ENCODE measurements around the gene SPSB4.

Gene SPSB4

DNA sequence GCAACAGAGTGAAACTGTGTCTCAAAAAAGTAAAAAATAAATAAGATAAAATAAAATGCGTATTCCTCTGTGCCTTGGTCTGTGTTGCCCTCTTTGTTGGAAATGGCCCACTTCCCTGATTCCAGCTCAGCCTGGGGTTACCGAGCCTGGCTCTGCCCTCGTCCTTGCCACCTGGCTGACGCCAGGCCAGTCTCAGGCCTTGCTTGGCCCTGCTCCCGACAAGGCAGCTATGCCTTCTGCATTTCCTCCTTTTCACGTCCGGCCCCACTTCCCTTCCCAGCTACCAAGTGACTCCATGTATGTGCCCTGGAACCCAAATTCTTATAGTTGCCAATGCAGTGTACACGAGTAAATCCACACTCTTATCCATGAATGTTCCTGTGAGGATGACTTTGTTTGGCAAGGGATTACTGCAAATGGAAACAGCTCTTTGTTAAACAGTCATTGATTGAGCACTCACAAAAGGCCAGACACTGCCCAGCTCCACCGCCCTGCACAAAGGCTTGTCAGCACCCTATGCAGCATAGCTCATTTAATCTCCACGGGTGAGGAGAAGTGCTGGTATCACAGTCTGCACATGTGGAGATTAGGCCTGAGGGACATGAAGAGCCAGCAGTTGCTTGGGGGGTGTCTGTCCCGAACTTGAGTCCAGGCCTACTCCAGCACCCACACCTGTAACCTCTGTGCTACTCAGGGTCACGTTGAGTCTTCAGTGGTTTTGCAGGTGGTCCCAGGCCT, 25.1 kb downstream of the SPSB4 start:
- no peak for DNase-seq (ENCODE audit: low spot score)

DNA sequence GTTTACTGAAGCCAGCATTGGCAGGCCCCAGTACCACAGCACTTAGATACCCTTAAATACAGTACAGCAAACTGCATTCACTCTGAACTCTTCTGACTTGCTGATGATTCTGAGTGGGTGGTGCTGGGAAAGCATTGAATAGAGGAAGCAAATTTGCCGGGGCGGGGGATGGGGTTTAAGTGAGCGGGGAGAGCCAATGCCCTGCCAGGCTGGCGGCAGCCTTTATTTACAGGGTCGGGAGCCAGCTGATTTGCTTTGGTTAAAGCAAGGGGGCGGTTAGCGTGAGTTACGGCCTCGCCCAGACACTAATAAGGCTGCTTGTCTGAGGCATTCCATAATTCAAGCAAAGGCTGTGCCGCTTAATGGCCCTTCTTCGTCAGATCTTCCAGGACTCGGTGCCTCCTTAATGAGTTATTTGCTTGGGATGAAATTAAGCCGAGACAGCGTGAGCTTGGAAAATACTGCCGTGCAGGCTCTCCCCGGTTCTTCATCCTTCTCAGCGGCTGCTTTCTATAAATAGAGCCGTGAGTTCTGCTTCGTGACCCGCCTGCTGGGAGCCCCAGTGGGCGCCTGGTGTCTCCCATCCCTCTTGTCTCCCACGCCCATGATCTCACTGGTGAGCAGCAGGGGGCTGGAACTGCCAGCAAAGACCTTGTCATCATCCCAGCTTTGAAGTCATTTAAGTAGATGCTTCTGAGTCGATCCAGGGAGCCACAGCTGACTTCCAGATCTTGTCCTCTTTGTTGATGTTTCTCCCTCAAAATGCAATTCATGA, 25.8 kb downstream of the SPSB4 start:
- DNase-seq (ENCODE audit: low spot score) = no peak

DNA sequence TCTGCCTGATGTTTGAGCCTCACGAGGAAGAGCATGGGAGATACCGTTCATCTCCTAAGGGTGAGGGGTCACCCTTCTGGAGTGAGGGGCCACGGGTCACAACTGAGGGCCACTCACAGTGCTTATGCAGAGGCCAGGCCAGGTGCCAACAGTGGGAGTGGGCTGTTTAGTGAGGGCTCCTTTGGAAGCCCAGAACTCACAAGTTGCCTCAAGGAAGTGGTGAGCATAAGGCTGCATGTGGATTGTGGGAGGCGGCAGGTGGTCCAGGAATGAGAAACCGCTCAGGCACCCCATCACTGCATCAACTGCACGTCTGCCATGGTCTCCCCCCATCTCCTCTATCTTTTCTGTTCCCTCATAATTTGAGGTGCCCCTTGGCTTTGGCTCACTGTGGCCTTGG, 26.5 kb downstream of the SPSB4 start:
- no peak for DNase-seq (ENCODE audit: low spot score)

DNA sequence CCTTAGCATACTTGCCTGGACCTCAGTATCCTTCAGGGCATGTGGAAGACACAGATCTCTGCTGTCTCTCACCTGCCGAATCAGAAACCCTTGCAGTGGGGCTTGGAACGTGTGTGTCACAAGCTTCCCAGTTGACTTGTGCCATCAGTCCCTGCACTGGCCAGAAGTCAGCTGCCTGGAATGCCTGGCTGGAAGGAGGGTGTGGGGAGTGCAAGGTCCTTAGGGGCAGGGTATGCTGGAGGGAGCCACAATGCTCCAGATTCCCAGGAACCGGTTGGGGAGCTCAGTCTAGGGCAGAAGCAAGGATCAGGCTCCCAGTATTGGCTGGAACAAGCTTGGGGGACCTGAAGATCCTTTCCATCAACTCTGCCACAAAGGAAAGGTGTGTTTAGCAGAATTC, 27.1 kb downstream of the SPSB4 start:
- no peak for DNase-seq (ENCODE audit: low spot score)

DNA sequence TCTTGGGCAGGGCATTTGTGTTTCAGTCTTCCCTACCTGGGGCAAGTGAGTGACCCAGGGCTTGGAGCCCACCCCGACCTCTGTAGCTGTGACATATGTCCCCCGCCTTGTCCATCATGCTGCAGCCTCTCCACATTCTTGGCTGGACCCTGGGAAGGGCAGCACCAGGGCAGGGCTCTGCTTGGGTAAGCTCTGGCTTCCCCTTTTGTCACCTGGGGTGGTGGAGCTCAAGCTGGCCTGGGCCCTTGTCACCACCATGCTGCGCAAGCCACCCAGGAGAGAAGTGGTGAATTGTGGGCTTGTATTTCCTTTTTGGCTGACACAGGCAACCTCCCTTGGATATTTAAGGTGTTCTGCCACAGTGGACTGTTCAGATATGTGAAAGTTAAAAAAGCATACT, 29.3 kb downstream of the SPSB4 start:
- no peak for DNase-seq (ENCODE audit: low spot score)

DNA sequence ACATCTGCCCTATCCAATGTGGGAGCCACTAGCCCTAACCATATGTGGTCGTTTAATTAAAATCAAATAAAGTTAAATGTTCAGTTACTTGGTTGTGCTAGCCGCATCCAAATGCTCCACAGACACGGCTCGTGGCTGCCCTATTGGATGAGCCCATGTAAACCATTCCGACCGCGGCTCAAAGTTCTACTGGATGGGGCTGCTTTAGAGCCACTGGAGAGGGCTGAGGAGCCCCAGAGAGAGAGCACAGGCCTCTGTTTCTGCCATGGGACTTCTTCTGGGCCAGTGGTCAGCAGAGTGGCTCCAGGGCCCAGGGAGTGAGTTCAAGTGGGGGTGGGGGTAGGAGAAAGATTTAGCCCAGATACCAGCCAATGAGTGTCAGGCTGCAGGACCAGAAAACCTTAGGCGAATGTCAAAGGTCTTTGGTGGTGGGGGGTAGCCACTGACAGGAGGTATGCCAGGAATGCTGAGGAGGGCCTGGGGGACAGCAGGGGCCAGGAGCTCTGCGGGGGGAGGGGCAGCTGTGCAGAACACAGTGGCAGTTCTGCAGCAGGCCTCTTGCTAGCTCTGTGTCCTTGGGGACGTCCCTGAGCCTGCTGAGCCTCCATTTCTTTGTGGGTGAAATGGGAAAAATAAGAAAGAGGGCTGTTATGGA, 30.1 kb downstream of the SPSB4 start:
- DNase-seq (ENCODE audit: low spot score) = no peak

DNA sequence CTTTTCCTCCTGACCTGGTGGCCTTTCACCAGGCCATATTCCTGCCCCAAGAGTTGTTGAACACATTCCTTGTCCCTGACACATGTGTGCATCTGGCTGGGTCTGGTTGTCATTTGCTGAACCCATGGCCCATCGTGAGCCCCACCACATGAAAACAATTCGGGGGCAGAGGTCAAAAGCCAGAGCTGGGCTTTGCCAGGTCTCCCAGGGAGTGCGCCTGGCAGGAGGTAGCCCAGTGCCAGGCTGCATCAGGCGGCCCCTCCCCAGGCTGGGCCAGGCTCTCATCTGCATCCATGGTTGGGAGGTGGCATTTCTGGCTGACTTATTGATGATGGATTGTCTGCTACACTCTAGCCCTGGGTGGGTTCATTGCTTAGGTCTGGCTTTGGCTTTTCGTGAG, 30.9 kb downstream of the SPSB4 start:
- no peak for DNase-seq (ENCODE audit: low spot score)

DNA sequence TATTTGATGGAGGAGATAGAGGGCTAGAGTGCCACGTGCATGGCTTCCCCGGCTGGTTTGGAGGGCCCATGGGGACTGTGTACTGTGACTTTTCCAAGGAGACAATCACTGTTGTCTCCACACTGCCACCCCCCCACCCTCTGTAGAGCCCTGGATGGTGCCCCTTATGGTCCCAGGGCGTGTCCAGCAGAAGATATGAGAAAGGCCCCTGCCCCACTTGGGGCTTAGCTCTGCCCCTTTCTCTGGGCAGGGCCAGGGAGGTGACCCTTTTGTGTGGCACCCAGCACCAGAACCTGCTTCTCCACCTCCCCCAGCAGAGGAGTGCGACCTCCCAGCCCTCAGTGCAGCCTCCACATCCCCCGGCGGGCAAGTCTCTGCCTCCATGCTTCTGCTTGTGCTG, 32.1 kb downstream of the SPSB4 start:
- no peak for DNase-seq (ENCODE audit: low spot score)

DNA sequence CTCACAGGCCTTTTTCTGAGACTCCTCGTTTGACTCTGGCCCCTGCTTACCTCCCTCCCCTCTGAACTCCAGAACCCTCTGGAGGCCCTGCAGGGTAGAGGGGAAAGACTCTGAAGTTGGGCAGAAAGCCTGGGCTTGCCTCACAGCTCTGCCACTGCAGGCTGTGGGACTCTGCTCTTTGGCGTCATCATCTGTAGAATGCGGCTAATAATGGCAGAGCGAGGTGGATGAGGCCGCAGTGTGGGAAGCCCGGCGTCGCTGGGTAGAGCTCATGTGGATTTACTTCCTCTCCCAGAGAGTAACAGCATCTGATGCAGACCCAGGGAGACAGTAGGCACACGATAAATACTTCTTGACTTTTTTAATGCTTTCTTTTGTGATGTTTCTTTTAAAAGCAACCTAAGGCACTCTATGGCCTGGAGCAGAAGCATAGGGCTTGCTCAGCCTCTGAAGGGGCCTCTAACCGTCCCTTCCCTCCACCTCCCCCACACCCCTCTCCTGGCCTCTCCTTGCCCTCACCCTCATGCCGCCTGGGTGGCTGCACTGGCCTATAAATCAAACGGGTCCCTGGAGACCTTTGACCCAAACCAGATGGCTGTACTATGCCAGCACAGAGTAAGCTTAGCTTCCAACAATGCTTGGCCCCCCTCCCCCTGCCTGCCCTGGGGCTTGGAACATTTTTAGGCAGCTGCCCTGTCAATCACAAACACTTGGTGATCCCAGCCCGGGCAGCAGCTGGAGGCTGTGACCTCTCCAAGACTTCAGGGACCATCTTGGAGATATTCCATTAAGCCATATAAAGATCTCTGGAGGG, 32.9 kb downstream of the SPSB4 start:
- no peak for DNase-seq (ENCODE audit: low spot score)

DNA sequence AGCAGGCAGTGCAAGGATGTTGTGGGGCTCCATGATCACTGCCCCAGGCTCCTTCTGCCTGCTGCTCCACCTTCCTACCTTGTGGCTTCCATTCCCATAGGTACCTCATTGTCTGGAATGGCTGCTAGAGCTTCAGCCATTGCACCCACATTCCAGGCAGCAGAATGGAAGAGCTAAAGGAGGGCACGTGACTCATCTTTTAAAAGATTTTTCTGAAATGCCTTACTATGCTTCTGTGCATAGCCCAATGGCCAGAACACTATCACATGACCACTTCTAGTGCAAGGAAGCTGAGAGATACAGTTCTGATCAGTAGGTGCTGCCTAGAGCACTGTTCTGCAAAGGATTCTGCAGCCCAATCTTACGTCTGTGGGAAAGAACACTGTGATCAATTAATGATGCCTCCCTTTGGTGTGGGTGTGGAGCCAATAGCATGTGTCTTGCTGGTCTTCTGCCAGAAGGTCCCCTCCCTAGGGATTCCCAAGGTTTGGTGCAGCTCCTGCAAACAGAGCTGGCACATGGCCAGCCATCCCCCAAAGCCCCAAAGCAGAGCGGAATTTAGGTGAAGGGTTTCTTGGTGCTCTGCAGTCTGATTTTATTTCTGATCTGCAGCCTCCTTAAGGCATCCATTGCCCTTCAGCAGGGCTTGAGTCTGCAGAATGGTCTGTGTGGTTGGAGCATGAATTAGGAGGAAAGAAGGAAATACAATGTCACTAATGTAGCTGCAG, 34.4 kb downstream of the SPSB4 start:
- no peak for DNase-seq (ENCODE audit: low spot score)

DNA sequence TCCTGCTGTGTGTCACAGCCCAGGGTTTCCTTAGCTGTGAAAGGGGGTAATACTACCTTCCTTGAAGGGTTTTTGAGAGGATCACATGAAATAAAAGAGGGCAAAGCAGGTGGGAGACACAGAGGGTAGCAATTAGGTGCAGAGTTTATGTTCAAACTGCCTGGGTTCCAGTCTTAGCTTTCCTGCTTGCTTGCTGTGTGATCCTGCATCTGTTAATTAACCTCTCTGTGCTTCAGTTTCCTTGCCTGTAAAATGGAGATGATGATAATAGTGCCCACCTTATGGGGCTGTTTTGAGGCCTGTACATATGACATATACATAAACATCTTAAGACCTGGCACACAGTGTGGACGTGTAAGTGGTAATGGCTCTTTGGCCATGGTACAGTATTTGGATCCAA, 35.0 kb downstream of the SPSB4 start:
- DNase-seq (ENCODE audit: low spot score) = no peak

DNA sequence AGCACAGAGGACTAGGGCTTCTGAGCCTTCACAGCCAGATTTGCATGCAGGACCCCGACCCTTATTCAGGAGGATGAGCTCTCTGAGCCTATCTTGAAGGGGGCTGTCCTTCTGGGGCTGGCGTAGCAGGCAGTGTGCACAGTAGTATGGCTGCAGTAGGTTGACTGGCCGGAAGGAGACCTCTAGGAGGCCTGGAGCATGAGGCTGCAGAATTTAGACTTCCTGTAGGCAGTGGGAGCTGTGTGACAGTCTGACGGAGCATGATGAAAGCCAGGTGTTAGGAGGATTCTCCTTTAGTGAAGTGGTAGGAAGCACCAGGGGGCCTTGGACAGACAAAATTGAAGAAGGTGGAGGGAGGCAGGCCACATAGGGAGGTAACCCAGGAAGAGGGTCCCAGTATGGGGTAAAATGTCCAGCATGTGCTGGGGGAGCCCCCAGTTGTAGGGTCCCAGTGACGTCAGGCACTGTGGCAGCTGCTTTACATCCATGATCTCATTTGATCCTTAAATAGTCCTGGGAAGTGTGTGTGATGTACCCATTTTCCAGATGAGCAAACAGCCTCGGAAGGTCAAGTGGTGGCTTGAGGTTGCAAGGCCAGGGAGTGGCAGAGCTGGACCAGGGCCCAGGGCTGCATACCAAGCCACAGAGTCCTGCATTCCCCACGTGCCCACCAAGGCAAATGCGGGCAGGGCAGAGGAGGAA, 36.1 kb downstream of the SPSB4 start:
- DNase-seq (ENCODE audit: low spot score) = no peak

DNA sequence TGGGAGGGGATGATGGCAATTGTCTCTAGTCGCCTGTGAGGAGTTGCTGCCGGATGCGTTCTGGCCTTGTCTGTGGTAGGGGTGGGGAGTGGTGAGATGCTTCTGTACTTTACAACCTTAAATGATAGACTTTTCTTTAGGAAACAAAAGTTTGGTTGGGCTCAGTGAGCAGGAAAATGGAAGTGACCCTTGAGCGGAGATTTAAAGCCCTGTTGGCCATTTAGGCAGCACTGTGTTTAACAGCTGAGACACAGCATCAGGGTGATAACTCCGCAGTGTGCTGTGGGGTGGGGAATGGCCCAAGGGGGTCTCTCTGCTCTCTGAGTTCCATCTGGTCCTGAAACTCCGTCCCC, 36.6 kb downstream of the SPSB4 start:
- no peak for DNase-seq (ENCODE audit: low spot score)

DNA sequence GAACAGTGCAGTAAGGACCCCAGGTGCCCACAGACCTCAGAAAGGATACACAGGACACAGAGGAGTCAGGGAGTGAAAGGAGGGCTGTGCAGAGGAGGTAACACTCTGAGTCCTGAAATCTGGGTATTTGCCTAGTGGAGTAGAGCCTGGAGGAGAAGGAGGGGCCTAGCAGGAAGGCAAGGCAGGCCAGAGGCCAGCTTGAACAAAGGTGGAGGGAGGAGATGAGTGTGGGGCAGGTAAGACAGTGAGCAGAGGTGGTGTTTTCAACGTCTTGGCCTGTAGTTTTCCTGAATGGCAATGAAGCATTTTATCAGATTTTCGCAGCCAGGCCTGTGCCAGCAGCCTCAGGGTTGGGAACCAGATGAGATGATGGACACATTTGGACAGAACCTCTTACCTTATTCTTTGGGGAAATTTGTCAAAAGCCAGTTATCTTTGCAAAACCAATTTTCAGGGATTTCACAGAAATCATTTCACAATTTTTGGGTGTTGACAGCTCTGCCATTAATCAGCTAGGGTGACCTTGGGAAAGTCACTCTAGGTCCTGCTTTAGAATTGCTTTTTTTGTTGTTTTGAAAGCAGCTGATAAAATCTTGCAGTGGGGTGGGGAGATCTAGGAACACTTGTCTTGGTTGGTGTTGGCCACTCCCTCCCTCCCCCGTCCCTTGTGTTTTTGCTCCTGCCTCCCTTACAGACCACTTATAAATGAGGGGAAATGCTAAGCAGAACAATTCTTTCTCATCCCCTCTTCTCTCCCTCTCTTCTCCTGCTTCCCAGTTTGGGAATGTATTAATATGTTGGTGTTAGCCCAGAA, 38.4 kb downstream of the SPSB4 start:
- no peak for DNase-seq (ENCODE audit: low spot score)

DNA sequence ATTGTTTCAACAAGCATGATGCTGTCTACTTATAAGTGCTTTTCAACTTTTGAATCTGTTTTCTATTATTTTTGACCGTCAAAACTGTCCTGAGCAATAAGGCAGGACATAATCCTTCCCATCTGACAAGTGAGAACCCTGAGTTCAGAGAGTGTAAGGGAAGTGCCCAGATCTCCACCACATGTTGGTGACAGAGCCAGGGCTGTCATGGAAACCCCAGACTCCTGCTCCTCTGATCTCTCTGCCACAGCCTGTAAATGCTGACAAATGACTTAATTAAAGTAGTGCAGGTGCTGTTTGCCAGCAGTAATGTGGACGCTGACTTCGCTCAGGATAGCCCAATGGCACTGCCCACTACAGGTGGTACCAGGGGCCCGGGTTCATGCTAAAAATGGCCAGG, 40.3 kb downstream of the SPSB4 start:
- DNase-seq (ENCODE audit: low spot score) = no peak

DNA sequence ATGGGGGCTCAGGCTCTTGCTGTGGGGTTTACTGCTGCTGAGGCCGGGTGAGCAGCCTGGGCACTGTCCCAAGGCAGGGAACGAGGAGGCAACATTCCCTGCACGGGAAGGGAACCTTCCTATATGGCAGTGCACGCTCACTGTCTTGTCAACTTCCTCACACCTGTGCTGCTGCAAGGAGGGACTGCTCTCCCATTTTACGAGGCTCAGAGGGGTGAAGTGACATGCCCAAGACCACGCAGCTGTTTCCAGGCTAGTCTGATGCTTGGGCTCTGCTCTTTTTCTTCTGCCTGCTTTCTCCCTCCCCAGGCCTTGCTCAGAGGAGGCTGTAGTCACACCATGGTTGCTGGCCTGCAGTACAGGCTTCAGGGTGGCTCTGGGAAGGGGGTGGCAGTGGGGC, 41.5 kb downstream of the SPSB4 start:
- DNase-seq (ENCODE audit: low spot score) = no peak

DNA sequence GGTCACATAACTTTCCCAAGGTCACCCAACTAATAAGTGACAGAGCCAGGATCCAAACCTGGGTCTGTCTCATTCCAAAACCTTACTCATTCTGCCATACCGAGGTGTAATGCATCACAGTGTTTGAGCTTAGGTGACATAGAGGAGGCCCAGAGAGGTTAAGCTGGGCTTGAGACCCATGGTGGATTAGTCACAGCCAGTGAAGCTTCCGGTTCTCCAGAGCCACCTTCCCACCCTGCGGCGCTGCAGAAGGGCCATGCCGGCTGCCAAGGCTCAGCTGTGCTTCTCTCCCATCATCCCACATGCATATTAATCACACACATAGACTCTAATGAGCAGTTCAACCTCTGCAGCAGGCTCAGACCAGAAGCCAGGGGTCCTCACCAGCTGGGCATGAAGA, 42.2 kb downstream of the SPSB4 start:
- DNase-seq (ENCODE audit: low spot score) = peak; percentile 67

DNA sequence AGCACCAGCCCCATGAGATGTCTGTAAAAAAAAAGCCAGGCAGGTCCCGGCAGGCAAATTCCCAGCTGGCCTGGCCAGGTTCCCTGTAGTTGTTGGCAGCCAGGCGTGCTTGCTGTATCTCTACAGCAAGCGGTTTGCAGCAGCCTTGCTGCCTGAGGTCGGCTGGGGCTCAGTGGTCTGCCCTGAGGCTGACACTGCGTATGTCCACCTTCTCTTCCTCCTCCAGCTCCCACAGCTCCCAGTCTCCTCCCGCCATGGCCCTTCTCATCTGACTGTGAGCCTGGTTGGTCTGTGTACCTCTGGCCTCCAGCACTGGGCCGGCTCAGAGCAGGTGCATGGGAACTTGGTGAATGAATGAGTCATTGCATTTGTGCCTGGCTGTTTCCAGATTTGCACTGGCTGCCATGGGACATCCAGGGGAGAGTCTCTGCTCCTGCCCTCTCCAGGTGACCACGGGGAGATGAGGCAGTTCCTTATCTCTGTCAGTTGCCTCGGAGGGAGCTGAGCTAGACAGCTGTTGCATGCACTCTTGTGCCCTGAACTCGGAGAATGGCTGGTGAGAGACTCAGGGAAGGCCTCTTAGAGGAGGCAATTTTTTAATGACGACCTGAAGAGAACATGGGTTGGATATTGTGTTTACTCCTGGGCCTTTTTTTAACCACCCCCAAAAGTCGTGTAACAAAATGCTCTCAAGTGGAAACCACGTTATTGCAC, 43.0 kb downstream of the SPSB4 start:
- peak; percentile 42 for DNase-seq (ENCODE audit: low spot score)

DNA sequence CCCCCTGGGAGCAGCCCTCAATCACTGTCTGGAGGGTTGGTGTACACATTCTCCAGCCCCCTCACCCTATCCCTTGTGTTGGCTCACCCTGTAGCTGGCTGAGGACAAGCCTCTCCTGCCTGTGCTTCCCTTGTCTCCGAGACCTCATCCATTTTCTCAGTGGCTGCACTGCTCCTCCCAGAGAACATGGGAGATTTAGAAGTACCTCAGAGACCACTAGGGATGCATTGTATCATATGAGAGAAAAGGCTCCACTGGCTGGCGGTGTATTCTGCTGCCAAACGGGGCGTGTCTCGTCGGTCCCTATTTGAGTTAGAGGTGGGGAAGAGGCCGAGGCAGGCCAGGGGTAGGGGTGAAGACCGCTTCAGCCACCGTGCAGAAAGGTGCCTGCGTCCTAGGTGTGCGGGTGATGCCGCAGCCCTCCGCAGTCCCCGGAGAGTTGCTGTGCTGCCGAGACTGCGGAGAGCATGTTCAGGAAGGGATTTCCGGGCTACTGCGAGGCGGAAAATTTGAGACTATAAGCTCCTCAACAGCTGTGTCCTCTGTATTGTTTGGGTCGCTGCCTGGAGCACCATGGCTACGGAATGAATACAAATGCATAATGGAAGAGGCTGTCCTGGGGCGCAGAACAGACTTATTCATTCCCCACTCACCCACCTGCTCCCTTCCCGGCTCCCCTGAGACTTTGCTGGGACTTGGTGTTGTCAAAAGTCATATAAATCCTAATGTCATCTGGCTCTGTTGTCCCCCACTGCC, 43.8 kb downstream of the SPSB4 start:
- no peak for DNase-seq (ENCODE audit: low spot score)
